ENCODE data around the gene HTR6.

The HTR6 gene

DNA sequence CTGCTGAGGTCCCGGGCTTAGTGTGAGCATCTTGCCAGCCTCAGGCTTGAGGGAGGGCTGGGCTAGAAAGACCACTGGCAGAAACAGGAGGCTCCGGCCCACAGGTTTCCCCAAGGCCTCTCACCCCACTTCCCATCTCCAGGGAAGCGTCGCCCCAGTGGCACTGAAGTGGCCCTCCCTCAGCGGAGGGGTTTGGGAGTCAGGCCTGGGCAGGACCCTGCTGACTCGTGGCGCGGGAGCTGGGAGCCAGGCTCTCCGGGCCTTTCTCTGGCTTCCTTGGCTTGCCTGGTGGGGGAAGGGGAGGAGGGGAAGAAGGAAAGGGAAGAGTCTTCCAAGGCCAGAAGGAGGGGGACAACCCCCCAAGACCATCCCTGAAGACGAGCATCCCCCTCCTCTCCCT lies 7.2 kb upstream of the HTR6 start:
- no peak for DNase-seq

DNA sequence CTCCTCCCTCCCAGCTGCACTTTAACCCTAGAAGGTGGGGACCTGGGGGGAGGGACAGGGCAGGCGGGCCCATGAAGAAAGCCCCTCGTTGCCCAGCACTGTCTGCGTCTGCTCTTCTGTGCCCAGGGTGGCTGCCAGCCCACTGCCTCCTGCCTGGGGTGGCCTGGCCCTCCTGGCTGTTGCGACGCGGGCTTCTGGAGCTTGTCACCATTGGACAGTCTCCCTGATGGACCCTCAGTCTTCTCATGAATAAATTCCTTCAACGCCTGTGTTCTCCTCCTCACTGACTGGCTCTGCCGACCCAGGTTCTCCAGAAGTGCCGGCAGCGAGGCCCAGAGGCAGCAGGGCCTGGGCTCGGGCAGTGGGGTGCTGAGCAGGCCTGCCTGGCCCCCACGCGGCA lies 6.5 kb upstream of the HTR6 start:
- DNase-seq: no peak

DNA sequence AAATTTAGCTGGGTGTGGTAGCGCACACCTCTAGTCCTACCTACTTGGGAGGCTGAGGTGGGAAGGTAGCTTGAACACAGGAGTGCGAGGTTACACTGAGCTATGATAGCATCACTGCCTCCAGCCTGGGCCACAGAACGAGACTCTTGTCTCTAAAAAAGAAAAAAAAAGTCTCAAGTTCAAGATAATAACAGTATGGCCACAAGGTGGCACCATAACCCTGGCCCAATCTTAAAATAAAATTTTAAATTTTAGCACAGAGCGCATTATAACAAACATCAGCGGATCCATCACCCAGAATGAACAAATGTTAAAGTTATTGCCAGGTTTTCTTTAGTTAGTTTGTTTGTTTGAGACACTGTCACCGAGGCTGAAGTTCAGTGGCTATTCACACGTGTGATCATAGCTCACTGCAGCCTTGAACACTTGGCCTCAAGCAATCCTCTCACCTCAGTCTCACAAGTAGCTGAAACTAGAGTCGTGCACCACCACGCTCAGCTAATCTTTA lies 2.9 kb upstream of the HTR6 start:
- peak; percentile 56 for DNase-seq

DNA sequence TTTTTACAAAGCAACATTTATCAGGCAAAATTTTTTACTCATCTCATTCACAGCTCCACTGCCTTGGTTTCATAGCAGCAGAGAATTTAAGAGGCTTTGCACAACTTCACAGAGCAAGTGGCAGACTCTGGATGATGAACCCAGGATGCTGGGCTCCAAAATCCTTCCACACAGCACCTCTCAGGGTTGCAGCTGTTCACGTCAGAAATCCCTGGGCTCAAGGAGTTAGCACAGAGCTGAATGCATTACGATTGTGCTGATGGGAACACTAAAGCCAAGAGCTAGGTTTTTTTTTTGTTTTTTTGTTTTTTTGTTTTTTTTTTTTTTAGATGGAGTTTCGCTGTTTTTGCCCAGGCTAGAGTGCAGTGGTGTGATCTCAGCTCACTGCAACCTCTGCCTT lies 2.4 kb upstream of the HTR6 start:
- DNase-seq: no peak

DNA sequence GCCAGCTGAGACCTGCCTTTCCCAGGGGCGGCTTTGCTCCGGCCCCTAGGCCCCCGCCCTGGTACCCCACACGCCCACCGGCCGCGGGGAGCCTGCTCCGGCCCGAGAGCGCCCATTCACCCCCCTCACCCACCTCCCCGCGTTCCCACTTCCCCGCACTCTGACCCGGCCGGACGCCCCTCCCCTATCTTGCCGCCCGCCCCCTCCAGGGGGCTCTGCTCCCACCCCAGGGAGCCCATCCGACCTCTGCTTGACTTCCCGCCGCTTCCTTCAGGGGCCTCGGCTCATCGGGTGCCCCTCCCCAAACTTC lies 466 bp downstream of the HTR6 start:
- DNase-seq: no peak

DNA sequence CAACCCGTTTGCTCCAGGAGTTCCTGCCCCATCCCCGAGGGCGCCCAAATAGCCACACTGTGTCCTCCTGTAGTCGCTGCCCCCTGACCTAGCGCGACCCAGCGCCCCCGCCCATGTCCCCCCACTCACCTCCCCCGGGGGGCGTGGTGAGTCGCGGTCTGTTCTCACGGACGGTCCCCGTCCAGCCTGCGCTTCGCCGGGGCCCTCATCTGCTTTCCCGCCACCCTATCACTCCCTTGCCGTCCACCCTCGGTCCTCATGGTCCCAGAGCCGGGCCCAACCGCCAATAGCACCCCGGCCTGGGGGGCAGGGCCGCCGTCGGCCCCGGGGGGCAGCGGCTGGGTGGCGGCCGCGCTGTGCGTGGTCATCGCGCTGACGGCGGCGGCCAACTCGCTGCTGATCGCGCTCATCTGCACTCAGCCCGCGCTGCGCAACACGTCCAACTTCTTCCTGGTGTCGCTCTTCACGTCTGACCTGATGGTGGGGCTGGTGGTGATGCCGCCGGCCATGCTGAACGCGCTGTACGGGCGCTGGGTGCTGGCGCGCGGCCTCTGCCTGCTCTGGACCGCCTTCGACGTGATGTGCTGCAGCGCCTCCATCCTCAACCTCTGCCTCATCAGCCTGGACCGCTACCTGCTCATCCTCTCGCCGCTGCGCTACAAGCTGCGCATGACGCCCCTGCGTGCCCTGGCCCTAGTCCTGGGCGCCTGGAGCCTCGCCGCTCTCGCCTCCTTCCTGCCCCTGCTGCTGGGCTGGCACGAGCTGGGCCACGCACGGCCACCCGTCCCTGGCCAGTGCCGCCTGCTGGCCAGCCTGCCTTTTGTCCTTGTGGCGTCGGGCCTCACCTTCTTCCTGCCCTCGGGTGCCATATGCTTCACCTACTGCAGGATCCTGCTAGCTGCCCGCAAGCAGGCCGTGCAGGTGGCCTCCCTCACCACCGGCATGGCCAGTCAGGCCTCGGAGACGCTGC lies 1.1 kb downstream of the HTR6 start:
- DNase-seq: no peak

DNA sequence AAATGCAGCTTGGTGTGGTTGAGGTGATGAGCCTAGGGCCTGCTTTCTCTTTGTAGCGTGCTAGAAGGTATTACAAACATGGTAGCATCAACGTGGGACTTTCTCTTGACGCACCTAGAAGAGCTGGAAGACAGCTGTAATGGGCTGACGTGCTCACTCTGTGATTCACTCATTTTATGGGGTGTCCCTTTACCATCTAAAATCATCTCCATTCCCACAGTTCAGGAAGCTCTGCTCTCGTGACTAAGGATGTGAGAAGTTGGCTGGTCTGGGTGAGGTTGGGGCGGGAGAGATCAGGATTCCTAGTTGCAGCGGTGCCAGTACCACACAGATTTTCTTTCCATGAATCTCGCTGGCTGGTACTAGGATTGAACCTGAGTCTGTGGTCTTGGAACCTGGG lies 4.2 kb downstream of the HTR6 start:
- DNase-seq: no peak

DNA sequence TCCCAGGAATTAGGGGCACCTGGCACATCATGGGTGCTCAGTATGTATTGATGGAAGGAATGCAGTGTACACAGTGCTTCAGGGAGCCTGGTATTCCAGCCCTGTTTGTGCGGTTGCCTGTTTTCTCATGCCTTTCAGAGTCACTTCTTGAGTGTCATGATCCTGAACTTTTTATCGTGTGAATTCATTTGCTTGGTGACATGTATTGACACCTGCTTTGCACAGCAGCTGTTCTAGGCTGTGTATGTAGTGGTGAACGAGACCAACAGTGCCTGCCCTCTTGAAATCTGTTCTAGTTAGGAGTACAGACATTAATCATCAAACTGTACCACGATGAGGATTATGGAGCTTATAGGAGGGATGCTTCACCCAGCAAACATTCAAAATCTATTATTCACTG lies 6.1 kb downstream of the HTR6 start:
- DNase-seq: no peak

DNA sequence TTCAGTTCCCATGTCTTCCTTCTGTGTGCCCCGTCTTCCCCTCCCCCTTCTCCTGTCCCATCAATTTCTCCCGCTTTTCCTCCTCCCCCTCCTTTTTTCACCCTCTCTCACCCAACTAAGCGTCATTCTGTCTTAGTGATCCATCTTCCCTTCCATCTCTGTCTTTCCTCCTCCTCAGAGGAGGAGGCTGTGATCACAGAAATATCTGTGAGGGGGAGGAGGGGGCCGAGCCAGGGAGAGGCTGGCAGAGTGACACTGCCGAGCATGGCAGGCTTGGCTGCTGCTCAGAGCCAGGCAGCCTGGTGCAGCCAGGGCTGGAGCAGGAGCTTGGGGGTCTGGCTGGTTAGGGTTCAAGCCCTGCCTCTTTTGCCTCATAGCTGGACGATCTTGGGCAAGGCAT lies 7.6 kb downstream of the HTR6 start:
- DNase-seq: no peak

DNA sequence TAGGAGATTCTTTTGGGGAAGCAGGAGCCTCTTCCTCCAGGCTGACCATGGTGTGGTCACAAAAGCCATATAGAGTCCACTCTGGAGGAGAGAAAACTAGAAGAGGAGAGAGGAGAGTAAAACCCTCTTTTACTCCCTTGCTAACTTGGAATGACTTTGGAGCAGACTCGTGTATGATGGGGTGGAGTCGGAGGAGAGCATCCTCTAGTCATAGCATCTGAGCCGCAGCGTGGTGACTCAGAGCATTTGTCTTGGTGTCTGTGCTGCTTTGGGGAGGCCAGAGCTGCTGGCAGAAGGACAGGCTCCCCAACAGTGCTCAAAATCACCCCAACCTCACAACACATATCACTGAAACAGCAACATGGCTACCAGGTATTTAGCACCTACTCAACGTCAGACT lies 11.1 kb downstream of the HTR6 start:
- no peak for DNase-seq

DNA sequence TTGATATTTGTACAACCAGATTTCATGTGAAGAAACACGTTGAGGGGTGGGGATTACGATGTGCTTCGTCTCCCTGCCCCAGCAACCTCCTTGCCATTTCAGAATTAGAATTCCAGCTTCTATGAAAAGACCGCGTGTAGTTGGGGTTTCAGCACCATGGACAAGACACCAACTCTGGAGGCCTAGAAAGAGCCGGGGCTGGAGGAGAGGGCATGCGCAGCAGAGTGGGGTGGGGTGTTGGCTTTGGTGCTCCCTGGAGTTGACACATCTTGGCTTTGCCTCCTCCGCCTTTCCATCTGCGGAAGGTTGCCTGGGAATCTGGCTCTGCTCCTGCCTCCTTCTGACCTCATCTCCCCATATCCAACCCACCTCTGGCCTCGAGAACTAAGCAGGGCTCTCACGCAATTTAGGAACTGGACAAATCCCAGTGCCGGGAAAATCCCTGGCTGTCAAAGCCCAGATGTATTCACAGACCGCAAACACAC lies 11.8 kb downstream of the HTR6 start:
- peak; percentile 21 for DNase-seq

DNA sequence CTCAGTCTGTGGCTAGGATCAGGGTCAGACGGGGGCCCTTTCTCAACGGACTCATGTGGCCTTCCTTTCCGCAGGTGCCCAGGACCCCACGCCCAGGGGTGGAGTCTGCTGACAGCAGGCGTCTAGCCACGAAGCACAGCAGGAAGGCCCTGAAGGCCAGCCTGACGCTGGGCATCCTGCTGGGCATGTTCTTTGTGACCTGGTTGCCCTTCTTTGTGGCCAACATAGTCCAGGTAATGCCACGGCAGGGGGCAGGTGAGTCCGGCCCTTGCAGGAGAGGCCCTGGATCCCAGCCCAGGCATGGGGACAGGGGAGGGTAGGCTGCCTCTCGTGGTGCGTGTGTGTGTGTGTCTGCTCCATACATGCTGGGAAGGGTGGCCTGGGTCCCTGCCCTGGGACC lies 13.8 kb downstream of the HTR6 start:
- DNase-seq: no peak

DNA sequence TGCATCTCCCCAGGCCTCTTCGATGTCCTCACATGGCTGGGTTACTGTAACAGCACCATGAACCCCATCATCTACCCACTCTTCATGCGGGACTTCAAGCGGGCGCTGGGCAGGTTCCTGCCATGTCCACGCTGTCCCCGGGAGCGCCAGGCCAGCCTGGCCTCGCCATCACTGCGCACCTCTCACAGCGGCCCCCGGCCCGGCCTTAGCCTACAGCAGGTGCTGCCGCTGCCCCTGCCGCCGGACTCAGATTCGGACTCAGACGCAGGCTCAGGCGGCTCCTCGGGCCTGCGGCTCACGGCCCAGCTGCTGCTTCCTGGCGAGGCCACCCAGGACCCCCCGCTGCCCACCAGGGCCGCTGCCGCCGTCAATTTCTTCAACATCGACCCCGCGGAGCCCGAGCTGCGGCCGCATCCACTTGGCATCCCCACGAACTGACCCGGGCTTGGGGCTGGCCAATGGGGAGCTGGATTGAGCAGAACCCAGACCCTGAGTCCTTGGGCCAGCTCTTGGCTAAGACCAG lies 14.3 kb downstream of the HTR6 start:
- no peak for DNase-seq

DNA sequence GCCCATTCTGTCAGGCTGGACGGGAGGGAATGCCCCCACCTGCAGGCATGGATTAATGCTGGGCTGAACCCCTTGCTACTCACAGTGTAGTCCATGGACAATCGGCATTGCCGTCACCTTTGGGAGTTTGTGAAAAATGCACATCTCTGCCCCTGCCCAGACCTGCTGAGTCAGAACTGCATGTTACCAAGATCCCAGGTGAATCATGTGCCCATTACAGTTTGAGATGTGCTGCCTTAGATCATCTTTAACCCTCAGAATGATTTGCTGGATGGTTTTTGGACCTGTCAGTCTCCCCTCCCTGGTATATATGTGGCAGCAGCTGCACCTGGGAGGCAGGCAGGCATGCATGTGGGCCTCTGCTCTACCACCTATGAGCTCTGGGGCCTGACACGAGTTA lies 15.0 kb downstream of the HTR6 start:
- no peak for DNase-seq

DNA sequence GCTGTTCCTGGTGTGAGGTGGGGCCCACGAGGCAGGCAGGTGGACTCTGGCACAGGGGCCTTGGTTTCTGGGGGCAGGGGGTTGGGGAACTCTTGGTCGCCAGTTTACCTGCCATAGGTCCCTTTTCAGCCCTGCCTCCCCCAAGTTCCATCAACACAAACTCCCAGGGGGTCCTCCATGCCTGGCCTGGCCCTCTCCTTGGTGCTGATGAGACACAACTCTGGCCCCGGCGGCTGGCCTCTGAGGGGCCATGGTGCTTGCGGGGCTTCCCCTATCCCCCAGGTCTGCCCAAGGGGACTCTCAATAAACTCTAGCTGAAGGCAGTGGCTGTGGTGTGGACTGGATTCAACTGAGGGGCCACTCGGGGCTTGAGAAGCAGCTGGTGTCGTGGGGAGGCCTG lies 16.0 kb downstream of the HTR6 start:
- no peak for DNase-seq

DNA sequence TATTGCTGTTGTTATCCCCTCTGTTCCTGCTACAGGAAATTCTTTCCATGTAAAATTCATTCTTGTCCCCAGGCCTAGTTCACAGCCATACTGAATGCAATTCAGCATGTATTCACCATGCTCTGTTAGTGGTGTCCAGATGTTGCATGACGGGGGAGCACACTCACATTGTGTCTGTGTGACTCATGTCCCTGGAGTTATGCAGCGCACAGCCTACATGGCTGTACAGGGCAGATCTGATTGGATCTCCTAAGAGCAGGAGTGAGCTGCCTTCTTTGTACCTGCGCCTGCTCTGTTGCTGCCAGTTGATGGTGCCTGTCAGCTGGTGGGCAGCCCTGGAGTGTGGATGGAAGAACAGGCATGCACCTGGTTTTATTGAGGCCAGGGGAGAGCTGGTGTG lies 17.6 kb downstream of the HTR6 start:
- DNase-seq: no peak

DNA sequence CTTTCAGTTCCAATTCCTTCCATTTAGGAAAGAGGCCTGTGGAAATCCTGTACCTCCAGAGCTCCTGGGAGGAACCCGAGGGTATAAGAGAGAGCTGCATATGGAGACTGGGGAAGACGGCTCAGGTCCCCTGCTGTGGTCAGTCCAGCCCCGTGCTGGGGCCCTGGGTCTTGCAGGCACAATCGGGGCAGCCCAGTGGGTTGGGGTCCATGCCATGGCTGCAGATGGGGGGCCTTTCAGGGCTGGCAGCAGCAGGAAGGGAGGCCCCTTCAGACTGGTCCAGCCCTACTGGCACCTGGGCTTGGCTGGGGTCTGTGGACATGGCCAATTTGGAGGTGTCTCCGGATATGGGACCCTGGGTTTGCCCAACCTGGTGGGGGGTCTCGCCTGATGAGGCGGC lies 18.2 kb downstream of the HTR6 start:
- DNase-seq: no peak

DNA sequence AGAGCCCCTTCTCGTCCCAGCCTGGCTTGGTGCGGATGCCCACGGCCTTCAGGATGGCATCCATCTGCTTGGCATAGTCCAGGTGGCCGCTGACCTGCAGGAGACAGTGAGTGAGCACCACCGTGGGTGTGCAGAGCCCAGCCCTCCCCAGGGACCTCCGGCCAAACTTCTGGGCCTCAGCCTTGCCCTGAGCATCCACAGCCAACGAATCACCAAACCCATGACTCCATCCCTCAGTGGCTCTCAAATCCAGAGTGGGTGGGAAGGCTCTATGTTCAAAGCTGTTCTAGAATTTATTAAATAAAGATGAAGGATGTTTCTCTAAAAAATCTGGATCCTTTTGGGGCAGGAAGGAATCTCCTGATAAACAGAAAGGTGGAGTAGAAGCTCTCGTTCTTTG lies 18.7 kb downstream of the HTR6 start:
- DNase-seq: no peak

DNA sequence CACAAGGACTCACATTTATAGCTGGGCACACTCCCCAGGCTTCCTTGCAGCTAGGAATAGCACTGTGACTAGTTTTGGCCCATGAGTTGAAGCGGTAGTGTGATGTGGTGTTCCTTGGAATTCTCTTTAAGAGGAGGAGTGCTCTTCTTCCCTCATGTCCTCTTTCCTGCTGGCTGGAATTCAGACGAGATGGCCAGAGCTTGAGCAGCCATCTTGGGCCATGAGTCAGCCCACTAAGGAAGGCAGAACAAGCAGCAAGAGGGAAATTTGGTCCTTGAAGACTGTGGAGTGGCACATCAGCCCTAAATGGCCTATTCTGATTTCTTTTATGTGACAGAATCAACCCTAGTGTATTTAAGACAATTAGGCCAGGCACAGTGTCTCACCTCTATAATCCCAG lies 20.0 kb downstream of the HTR6 start:
- DNase-seq: no peak

DNA sequence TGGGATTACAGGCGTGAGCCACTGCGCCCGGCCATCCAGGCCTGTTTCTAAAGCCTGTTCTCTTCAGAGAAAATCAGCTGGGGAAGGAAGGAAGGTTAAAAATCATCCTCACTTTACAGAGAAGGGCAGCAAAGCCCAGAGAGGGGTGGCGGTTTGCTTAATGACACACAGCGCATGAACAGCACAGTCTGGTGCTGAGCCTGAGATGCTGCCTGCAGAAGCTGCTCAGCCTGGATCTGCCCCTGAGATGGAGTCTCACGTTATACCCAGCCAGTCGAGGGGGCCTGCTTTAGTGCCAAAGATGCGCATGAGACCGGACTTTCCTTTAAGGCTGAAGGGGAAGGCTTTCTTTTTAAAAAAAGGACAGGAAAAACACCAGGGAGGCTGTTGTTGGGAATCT lies 21.3 kb downstream of the HTR6 start:
- no peak for DNase-seq

DNA sequence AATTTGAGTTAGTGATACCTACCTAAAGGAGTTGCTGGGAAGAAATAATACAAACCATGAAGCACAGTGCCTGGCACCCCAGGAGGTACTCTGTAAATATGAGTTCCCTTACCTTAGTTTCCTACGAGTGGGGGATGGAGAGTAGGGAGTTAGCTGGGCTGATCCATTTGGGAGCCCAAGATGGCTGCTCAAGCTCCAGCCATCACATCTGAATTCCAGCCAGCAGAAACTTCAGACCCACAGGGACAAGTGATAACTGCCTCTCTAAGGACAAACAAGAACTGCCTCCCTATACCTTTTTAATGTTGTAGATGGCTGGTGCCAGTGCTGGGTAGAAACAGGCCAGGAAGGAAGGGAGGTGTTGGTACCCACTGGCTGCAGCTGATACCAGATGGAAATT lies 22.7 kb downstream of the HTR6 start:
- DNase-seq: no peak

DNA sequence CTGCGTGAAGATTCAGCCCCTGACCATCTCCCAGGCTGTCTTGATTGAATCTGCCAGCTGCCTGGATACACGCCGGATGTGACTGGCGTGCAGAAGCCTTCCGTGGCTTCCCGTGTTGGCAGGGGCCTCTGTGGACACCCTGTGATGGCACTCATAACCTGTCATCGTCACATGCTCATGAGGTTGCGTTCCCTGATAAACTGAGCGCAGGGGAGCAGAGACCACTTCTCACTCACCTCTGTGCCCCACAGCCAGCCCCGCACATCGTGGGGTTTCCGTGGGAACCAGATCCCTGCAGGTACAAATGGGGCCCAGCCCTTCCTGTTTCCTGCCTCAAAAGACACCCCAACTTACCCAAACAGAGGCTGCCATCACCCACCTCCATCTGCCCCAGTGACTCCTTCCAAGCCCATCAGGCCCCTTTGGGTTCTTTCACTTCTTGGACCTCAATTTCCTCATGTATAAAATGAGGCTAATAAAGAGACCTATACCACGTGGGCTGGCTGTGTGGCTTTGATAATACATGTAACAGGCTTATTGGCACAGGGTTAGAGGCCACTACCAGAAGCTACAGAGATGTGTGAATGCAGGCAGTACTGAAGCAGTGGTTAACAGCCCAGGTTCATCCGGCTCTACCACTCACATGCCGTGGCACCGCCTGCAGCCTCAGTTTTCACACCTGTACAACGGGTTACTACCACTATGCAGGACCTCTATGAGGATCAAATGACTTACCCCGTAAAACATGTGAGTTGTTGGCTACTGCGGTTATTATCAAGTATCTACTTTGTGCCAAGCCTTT lies 23.6 kb downstream of the HTR6 start:
- DNase-seq: no peak

DNA sequence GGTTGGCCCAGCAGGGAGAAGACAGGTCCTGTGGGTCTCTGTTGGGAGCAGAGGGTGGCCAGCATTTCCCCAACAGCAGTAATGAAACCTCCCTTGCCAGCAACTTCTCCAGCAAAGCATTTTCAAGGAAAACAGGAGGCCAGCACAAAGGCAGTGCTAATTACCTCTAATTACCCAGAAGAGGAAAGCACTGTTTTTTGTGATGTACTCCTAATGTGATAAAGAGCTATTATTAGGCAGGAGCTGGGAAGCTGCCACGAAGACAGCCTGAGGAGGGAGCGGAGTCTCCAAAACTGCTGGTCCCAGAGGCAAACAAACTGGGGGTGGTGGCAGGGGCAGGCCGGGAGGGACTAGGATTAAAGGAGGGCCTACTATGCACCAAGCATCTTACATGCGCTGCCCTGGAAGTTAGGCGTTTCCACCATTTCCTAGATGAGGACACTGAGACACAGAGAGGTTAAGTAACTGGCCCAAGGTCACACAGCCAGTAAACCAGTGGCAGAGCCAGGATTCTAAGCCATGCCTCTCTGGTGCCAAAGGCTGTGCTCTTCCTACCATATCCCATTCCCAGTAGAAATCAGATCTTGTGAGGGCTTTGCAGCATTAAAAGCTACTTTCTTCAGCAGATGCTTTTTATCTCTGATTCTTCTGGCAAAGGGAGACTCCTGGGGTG lies 24.5 kb downstream of the HTR6 start:
- DNase-seq: no peak
